PC-9 (cell line): ENCODE measurements around the gene AFG3L2. TPM values are rescaled to one million over a fixed set of nuclear protein-coding genes. Genes with fewer than 3 reads are reported as not detected.

Experiments
- BruUV-seq: library from RNA; stranded (reverse); fragments of 400-500 nt; replicated peaks from 2 replicates; lab custom pipeline; 2021; lab: Mats Ljungman, UMichigan
- CTCF ChIA-PET: fragments of 300-600 bp; sonication (Branson Sonifier 250); formaldehyde crosslinking; loops from one replicate; lab custom pipeline; 2022; ENCODE audit warnings: antibody characterized with exemption; lab: Charles Lee
- POLR2A ChIA-PET: fragments of 300-600 bp; sonication (Branson Sonifier 250); formaldehyde crosslinking; loops from one replicate; lab custom pipeline; 2022; ENCODE audit warnings: antibody characterized with exemption; ENCODE audit not compliant: unreplicated experiment; lab: Charles Lee
- DNase-seq, 2 experiments: peaks; one replicate each; pipeline versions ENCODE4 v3.0.0 to v3.0.0-alpha.2; 2015 to 2022; ENCODE audit warnings: mixed read lengths in 1 of 2
- H2AFZ ChIP-seq: fragments of 200-600 bp; sonication (generic); 2 replicates; pipeline ENCODE4 v1.8.1; 2017; ENCODE audit warnings: antibody characterized with exemption
- H3F3A ChIP-seq: fragments of 200-600 bp; sonication (generic); 2 replicates; pipeline ENCODE4 v1.8.1; 2017; ENCODE audit warnings: antibody characterized with exemption, mild to moderate bottlenecking, low read depth; ENCODE audit not compliant: insufficient read depth
- H3K27ac ChIP-seq: fragments of 200-600 bp; sonication (generic); 2 replicates; pipeline ENCODE4 v1.6.1; 2016; ENCODE audit warnings: mixed run types
- H3K27me3 ChIP-seq: fragments of 200-600 bp; sonication (generic); 2 replicates; pipeline ENCODE4 v1.6.1; 2016; ENCODE audit warnings: low read depth, mixed run types; ENCODE audit not compliant: insufficient read depth
- H3K36me3 ChIP-seq: fragments of 200-600 bp; sonication (generic); 2 replicates; pipeline ENCODE4 v1.6.1; 2016; ENCODE audit warnings: low read depth, mixed run types
- H3K4me1 ChIP-seq: fragments of 200-600 bp; sonication (generic); replicated peaks from 2 replicates; pipeline ENCODE4 v1.6.1; 2016; ENCODE audit warnings: mixed run types; ENCODE audit not compliant: insufficient read depth
- H3K4me2 ChIP-seq: fragments of 200-600 bp; sonication (generic); 2 replicates; pipeline ENCODE4 v1.6.1; 2017; ENCODE audit warnings: mixed run types
- H3K4me3 ChIP-seq: fragments of 200-600 bp; sonication (generic); 2 replicates; pipeline ENCODE4 v1.6.1; 2016; ENCODE audit warnings: mixed run types
- H3K79me2 ChIP-seq: fragments of 200-600 bp; sonication (generic); 2 replicates; pipeline ENCODE4 v1.6.1; 2017; ENCODE audit warnings: low read depth, mixed run types
- H3K9me2 ChIP-seq: fragments of 200-600 bp; sonication (generic); 2 replicates; pipeline ENCODE4 v1.8.1; 2017; ENCODE audit warnings: mild to moderate bottlenecking; ENCODE audit not compliant: insufficient read depth
- H3K9me3 ChIP-seq: fragments of 200-600 bp; sonication (generic); 2 replicates; pipeline ENCODE4 v1.8.1; 2016; ENCODE audit warnings: low read depth; ENCODE audit not compliant: insufficient read depth
- H4K20me1 ChIP-seq: fragments of 200-600 bp; sonication (generic); 2 replicates; pipeline ENCODE4 v1.8.1; 2017; ENCODE audit not compliant: insufficient read depth
- EZH2 ChIP-seq: fragments of 200-600 bp; sonication (generic); IDR thresholded peaks from 2 replicates; pipeline ENCODE4 v1.8.0; 2017; ENCODE audit warnings: antibody characterized with exemption, low read depth
- intact Hi-C: fragments of 100-400 bp; cut with micrococcal nuclease; formaldehyde crosslinking; loops from one replicate; pipeline ENCODE4 v1.10.0; 2022; ENCODE audit not compliant: unreplicated experiment
- total RNA-seq: library from RNA; stranded (reverse); gene quantifications from 2 replicates; pipeline ENCODE4 v1.2.3, GENCODE V29; 2021
- TF ChIP-seq, protein P1 (sequence below): fragments of 200-600 bp; sonication (generic); conservative IDR thresholded peaks from 2 replicates; pipeline ENCODE4 v1.6.1; 2017; ENCODE audit warnings: mixed run types, antibody characterized with exemption, mild to moderate bottlenecking, moderate library complexity

The AFG3L2 gene
- total RNA-seq, 1 experiment from 2014 or later = 69.4 TPM

GRCh38 chr18:12299862-12300261, 77.2 kb downstream of the AFG3L2 start:
- no peaks in the 10 kb centered on the region for H4K20me1 ChIP-seq
- BruUV-seq = no TSS peak
- intact Hi-C loops = no loop called here
- no peak overlapping the region for H3K27ac ChIP-seq
- H3K9me2 ChIP-seq = no peaks in the 10 kb centered on the region
- H3K4me3 ChIP-seq = no peak overlapping the region
- H3K4me1 ChIP-seq = 0 out of 2 replicates have a peak, but pooled peaks cover 7% of the 10 kb centered on the region
- H3K9me3 ChIP-seq = no peaks in the 10 kb centered on the region
- no peaks in the 10 kb centered on the region for H3K79me2 ChIP-seq
- no peak for TF ChIP-seq EZH2
- TF ChIP-seq, protein P1, sequence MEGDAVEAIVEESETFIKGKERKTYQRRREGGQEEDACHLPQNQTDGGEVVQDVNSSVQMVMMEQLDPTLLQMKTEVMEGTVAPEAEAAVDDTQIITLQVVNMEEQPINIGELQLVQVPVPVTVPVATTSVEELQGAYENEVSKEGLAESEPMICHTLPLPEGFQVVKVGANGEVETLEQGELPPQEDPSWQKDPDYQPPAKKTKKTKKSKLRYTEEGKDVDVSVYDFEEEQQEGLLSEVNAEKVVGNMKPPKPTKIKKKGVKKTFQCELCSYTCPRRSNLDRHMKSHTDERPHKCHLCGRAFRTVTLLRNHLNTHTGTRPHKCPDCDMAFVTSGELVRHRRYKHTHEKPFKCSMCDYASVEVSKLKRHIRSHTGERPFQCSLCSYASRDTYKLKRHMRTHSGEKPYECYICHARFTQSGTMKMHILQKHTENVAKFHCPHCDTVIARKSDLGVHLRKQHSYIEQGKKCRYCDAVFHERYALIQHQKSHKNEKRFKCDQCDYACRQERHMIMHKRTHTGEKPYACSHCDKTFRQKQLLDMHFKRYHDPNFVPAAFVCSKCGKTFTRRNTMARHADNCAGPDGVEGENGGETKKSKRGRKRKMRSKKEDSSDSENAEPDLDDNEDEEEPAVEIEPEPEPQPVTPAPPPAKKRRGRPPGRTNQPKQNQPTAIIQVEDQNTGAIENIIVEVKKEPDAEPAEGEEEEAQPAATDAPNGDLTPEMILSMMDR = no peak
- no peak overlapping the region for H2AFZ ChIP-seq
- H3F3A ChIP-seq = no peaks in the 10 kb centered on the region
- no peak overlapping the region for H3K4me2 ChIP-seq
- no peaks in the 10 kb centered on the region for H3K36me3 ChIP-seq
- ChIA-PET CTCF (no interaction called here), POLR2A (no interaction called here)
- no peaks in the 10 kb centered on the region for H3K27me3 ChIP-seq
- DNase-seq = no peak

GRCh38 chr18:12296457-12296856, 80.6 kb downstream of the AFG3L2 start:
- TF ChIP-seq EZH2 = no peak
- TF ChIP-seq, protein P1 = no peak
- CTCF ChIA-PET = no interaction called here
- BruUV-seq = no TSS peak

GRCh38 chr18:12296087-12296403, 81.0 kb downstream of the AFG3L2 start:
- Histone ChIP-seq H3K9me3 (no peaks in the 10 kb centered on the region), H3F3A (no peaks in the 10 kb centered on the region), H3K79me2 (no peaks in the 10 kb centered on the region), H2AFZ (no peak overlapping the region), H3K4me3 (no peak overlapping the region), H3K27ac (no peak overlapping the region), H4K20me1 (no peaks in the 10 kb centered on the region), H3K27me3 (no peaks in the 10 kb centered on the region), H3K4me1 (0 out of 2 replicates have a peak, but pooled peaks cover 7% of the 10 kb centered on the region), H3K4me2 (no peak overlapping the region), H3K9me2 (no peaks in the 10 kb centered on the region), H3K36me3 (no peaks in the 10 kb centered on the region)
- no TSS peak for BruUV-seq
- ChIA-PET POLR2A (no interaction called here), CTCF (no interaction called here)
- intact Hi-C loops = no loop called here
- DNase-seq = no peak
- no peak for TF ChIP-seq EZH2
- TF ChIP-seq, protein P1 = no peak

More at GRCh38 chr18:12296457-12296856, 80.6 kb downstream of the AFG3L2 start:
- no peaks in the 10 kb centered on the region for H3K79me2 ChIP-seq
- H3K9me2 ChIP-seq = no peaks in the 10 kb centered on the region
- no peaks in the 10 kb centered on the region for H4K20me1 ChIP-seq
- H2AFZ ChIP-seq = no peak overlapping the region
- H3K4me3 ChIP-seq = no peak overlapping the region
- POLR2A ChIA-PET = no interaction called here
- no peaks in the 10 kb centered on the region for H3K27me3 ChIP-seq
- no peak overlapping the region for H3K4me2 ChIP-seq
- intact Hi-C loops = no loop called here
- H3K9me3 ChIP-seq = no peaks in the 10 kb centered on the region
- 0 out of 2 replicates have a peak, but pooled peaks cover 7% of the 10 kb centered on the region for H3K4me1 ChIP-seq
- H3K27ac ChIP-seq = no peak overlapping the region
- DNase-seq = no peak
- no peaks in the 10 kb centered on the region for H3F3A ChIP-seq
- H3K36me3 ChIP-seq = no peaks in the 10 kb centered on the region
